IMR-90 (cell line): Measurements from ENCODE around the gene LRRC37A2. TPM values are rescaled to one million over a fixed set of nuclear protein-coding genes. Genes with fewer than 3 reads are reported as not detected.
"Not testable (repeated sequence)": the region's sequence is repeated elsewhere in the genome, so short reads cannot be mapped to it uniquely, and the experiment has no call there.

ENCODE experiments used
- ATAC-seq: fragments of 200-7000 bp; cut with Tn5 transposase; 2 replicates; pipeline ENCODE4 v1.9.1; 2020; ENCODE audit warnings: low read depth, mild to moderate bottlenecking, moderate library complexity
- BruUV-seq: library from RNA; stranded (reverse); fragments of 400-500 nt; replicated peaks from 2 replicates; lab custom pipeline; 2021; lab: Mats Ljungman, UMichigan
- CTCF ChIA-PET: fragments of 300-600 bp; formaldehyde crosslinking; extraction: SDS; loops from one replicate; lab custom pipeline; 2021; ENCODE audit warnings: antibody characterized with exemption; lab: Yijun Ruan, JAX
- POLR2A ChIA-PET: fragments of 300-600 bp; sonication (Branson Sonifier 250); formaldehyde crosslinking; loops from one replicate; lab custom pipeline; 2022; ENCODE audit warnings: antibody characterized with exemption; ENCODE audit not compliant: unreplicated experiment; lab: Charles Lee
- DNase-seq: peaks from one replicate; pipeline ENCODE4 v3.0.0; 2013
- H2AFZ ChIP-seq: replicated peaks from 2 replicates; pipeline ENCODE3; 2013; ENCODE audit warnings: low read length, mild to moderate bottlenecking; ENCODE audit not compliant: poor library complexity
- H2AK5ac ChIP-seq: 2 replicates; pipeline ENCODE4 v1.6.1; 2013; ENCODE audit warnings: low read depth, low read length, inconsistent platforms
- H2AK9ac ChIP-seq: replicated peaks from 2 replicates; pipeline ENCODE3; 2013; ENCODE audit warnings: mild to moderate bottlenecking, low read depth, low read length, moderate library complexity; ENCODE audit not compliant: poor library complexity
- H2BK120ac ChIP-seq: 2 replicates; pipeline ENCODE4 v1.6.1; 2013; ENCODE audit warnings: low read depth, low read length, inconsistent platforms
- H2BK15ac ChIP-seq: 3 replicates; pipeline ENCODE4 v1.6.1; 2013; ENCODE audit warnings: low read depth, low read length, inconsistent platforms
- H2BK20ac ChIP-seq: 2 replicates; pipeline ENCODE4 v1.6.1; 2013; ENCODE audit warnings: low read depth, mild to moderate bottlenecking, inconsistent platforms, low read length, moderate library complexity
- H2BK5ac ChIP-seq: 2 replicates; pipeline ENCODE4 v1.6.1; 2013; ENCODE audit warnings: mild to moderate bottlenecking, low read depth, low read length, inconsistent platforms; ENCODE audit not compliant: poor library complexity, severe bottlenecking
- H3K14ac ChIP-seq: replicated peaks from 2 replicates; pipeline ENCODE4 v1.6.1; 2013; ENCODE audit warnings: low read depth, low read length, inconsistent platforms
- H3K18ac ChIP-seq: 2 replicates; pipeline ENCODE4 v1.6.1; 2013; ENCODE audit warnings: low read depth, low read length, control low read depth
- H3K23ac ChIP-seq: 2 replicates; pipeline ENCODE4 v1.6.1; 2013; ENCODE audit warnings: low read depth, low read length, inconsistent platforms
- H3K27ac ChIP-seq: 2 replicates; pipeline ENCODE4 v1.5.1; 2013; ENCODE audit warnings: mild to moderate bottlenecking, control low read depth, low read length; ENCODE audit not compliant: insufficient read depth
- H3K27me3 ChIP-seq: 2 replicates; pipeline ENCODE4 v1.6.1; 2013; ENCODE audit warnings: low read length; ENCODE audit not compliant: control insufficient read depth, insufficient read depth
- H3K36me3 ChIP-seq: 2 replicates; pipeline ENCODE4 v1.6.1; 2013; ENCODE audit warnings: low read length, mixed read lengths; ENCODE audit not compliant: control insufficient read depth, insufficient read depth
- H3K4ac ChIP-seq: 2 replicates; pipeline ENCODE4 v1.6.1; 2013; ENCODE audit warnings: low read depth, low read length, inconsistent platforms
- H3K4me1 ChIP-seq: 2 replicates; pipeline ENCODE4 v1.6.1; 2013; ENCODE audit warnings: low read length, mixed read lengths; ENCODE audit not compliant: control insufficient read depth, insufficient read depth
- H3K4me2 ChIP-seq: 2 replicates; pipeline ENCODE4 v1.6.1; 2013; ENCODE audit warnings: low read depth, mild to moderate bottlenecking, control low read depth, low read length, moderate library complexity
- H3K4me3 ChIP-seq: 2 replicates; pipeline ENCODE4 v1.5.1; 2013; ENCODE audit warnings: low read depth, mild to moderate bottlenecking, control low read depth, low read length, moderate library complexity; ENCODE audit not compliant: insufficient read depth
- H3K56ac ChIP-seq: 2 replicates; pipeline ENCODE4 v1.6.1; 2013; ENCODE audit warnings: low read length, inconsistent platforms; ENCODE audit not compliant: insufficient read depth; ENCODE audit errors: extremely low read depth
- H3K79me1 ChIP-seq, 2 experiments: 2 replicates each; pipeline ENCODE4 v1.6.1; 2013; ENCODE audit warnings: low read length in 2 of 2, inconsistent platforms in 1 of 2, low read depth in 1 of 2
- H3K9ac ChIP-seq: 2 replicates; pipeline ENCODE4 v1.6.1; 2013; ENCODE audit warnings: low read depth, low read length, control low read depth
- H3K9me1 ChIP-seq: 2 replicates; pipeline ENCODE4 v1.6.1; 2013; ENCODE audit warnings: low read length, inconsistent platforms; ENCODE audit not compliant: insufficient read depth
- H3K9me3 ChIP-seq: 2 replicates; pipeline ENCODE4 v1.6.1; 2013; ENCODE audit warnings: low read length; ENCODE audit not compliant: control insufficient read depth, insufficient read depth
- H4K20me1 ChIP-seq: 2 replicates; pipeline ENCODE4 v1.6.1; 2013; ENCODE audit warnings: low read length, inconsistent platforms; ENCODE audit not compliant: insufficient read depth
- H4K5ac ChIP-seq: 2 replicates; pipeline ENCODE4 v1.6.1; 2013; ENCODE audit warnings: mild to moderate bottlenecking, low read depth, low read length, control low read depth
- H4K8ac ChIP-seq, 2 experiments: 2 replicates each; pipeline ENCODE4 v1.6.1; 2013; ENCODE audit warnings: low read depth in 2 of 2, low read length in 2 of 2, control low read depth in 1 of 2, inconsistent platforms in 1 of 2
- H4K91ac ChIP-seq: 2 replicates; pipeline ENCODE4 v1.6.1; 2013; ENCODE audit warnings: low read depth, low read length, inconsistent platforms; ENCODE audit not compliant: insufficient read depth
- WGBS, 2 experiments: methylation state at CpG; one replicate each; pipeline versions ENCODE4 v1.1.5 to v1.1.7; 2013; ENCODE audit warnings: missing lambda C conversion rate in 2 of 2; ENCODE audit not compliant: insufficient read length in 1 of 2; ENCODE audit errors: extremely low coverage in 2 of 2; 5-methylcytosine and 5-hydroxymethylcytosine counted together
- dilution Hi-C: fragments of 300-500 bp; cut with HindIII; formaldehyde crosslinking; loops from one replicate; pipeline ENCODE4 v1.14.3; 2018; ENCODE audit warnings: low sequenced_read_pairs; ENCODE audit not compliant: unreplicated experiment
- in situ Hi-C: fragments of 300-500 bp; cut with MboI; formaldehyde crosslinking; loops from 3 replicates; pipeline ENCODE4 v1.14.3; 2019; ENCODE audit warnings: low sequenced_read_pairs, inconsistent platforms, mixed read lengths
- intact Hi-C: fragments of 100-400 bp; cut with micrococcal nuclease; formaldehyde crosslinking; loops from 2 replicates; pipeline ENCODE4 v1.10.0; 2022
- polyA plus RNA-seq, 3 experiments: library from polyadenylated mRNA; depleted of rRNA; stranded (reverse); fragments of >200 nt; gene quantifications; 2 replicates each; pipeline ENCODE4 v1.2.3, GENCODE V29; 2012; ENCODE audit warnings: low replicate concordance in 1 of 3
- total RNA-seq: library from RNA; depleted of rRNA; stranded (reverse); fragments of >200 nt; gene quantifications from 2 replicates; pipeline ENCODE4 v1.2.3, GENCODE V29; 2012

The LRRC37A2 gene
- total and polyA plus RNA-seq, 2 of the 4 experiments (the other 2 are of a cell fraction), result 2.7 to 3.2 TPM

GRCh38 chr17:46566980-46567379 is 54.7 kb downstream of the LRRC37A2 start:
- H2BK120ac ChIP-seq, BruUV-seq, H3K9me1 ChIP-seq, H3K4ac ChIP-seq, H3K36me3 ChIP-seq, H3K4me3 ChIP-seq, H3K14ac ChIP-seq, intact Hi-C loops, H4K5ac ChIP-seq, CTCF ChIA-PET, H3K9ac ChIP-seq, H4K91ac ChIP-seq, H2AFZ ChIP-seq, DNase-seq, H2AK5ac ChIP-seq, POLR2A ChIA-PET, H3K56ac ChIP-seq, H3K18ac ChIP-seq, H2AK9ac ChIP-seq, H3K27me3 ChIP-seq, H3K79me1 ChIP-seq, H2BK15ac ChIP-seq, H3K4me2 ChIP-seq, H3K23ac ChIP-seq, H2BK5ac ChIP-seq, H3K9me3 ChIP-seq, H4K8ac ChIP-seq, dilution Hi-C loops, H2BK20ac ChIP-seq, H3K4me1 ChIP-seq, H3K27ac ChIP-seq, H4K20me1 ChIP-seq, in situ Hi-C loops, ATAC-seq: not testable (repeated sequence)
- whole genome bisulfite sequencing, 2 experiments, result no CpG with 5 or more reads among the region's 1 CpG

- H3K79me1 ChIP-seq, H3K36me3 ChIP-seq, H2AFZ ChIP-seq, H3K4ac ChIP-seq, H3K27ac ChIP-seq, H3K18ac ChIP-seq, BruUV-seq, in situ Hi-C loops, H2BK15ac ChIP-seq, H2AK9ac ChIP-seq, H4K5ac ChIP-seq, H4K20me1 ChIP-seq, H2AK5ac ChIP-seq, H4K8ac ChIP-seq, H3K4me3 ChIP-seq, H3K56ac ChIP-seq, H3K9me1 ChIP-seq, DNase-seq, H2BK5ac ChIP-seq, H4K91ac ChIP-seq, H2BK20ac ChIP-seq, CTCF ChIA-PET, dilution Hi-C loops, H3K4me2 ChIP-seq, intact Hi-C loops, ATAC-seq, POLR2A ChIA-PET, H3K9me3 ChIP-seq, H3K14ac ChIP-seq, H3K23ac ChIP-seq, H3K9ac ChIP-seq, H3K27me3 ChIP-seq, H2BK120ac ChIP-seq, H3K4me1 ChIP-seq: not testable (repeated sequence)
- no CpG with 5 or more reads among the region's 4 CpGs for WGBS, 2 experiments
Observed at GRCh38 chr17:46571796-46572195, 59.5 kb downstream of the LRRC37A2 start.
